ES-I3 (cell line): ENCODE data around the gene BAMBI.

ENCODE experiments used
- H3K36me3 ChIP-seq: 2 replicates; pipeline ENCODE4 v1.6.1; 2013; ENCODE audit warnings: mild to moderate bottlenecking, low read length, control low read depth, moderate library complexity; ENCODE audit not compliant: insufficient read depth
- H3K4me1 ChIP-seq: 2 replicates; pipeline ENCODE4 v1.6.1; 2013; ENCODE audit warnings: mild to moderate bottlenecking, control low read depth, low read length; ENCODE audit not compliant: insufficient read depth
- H3K9ac ChIP-seq: 2 replicates; pipeline ENCODE4 v1.6.1; 2013; ENCODE audit warnings: low read depth, mild to moderate bottlenecking, low read length, moderate library complexity
- H3K9me3 ChIP-seq: 2 replicates; pipeline ENCODE4 v1.6.1; 2013; ENCODE audit warnings: mild to moderate bottlenecking, low read length, moderate library complexity; ENCODE audit not compliant: control insufficient read depth, insufficient read depth

BAMBI gene

GRCh38 chr10:28705472-28705871 is 28.2 kb downstream of the BAMBI start:
- Histone ChIP-seq H3K9me3 (no peaks in the 10 kb centered on the region), H3K36me3 (no peaks in the 10 kb centered on the region), H3K9ac (no peak overlapping the region), H3K4me1 (no peaks in the 10 kb centered on the region)

- H3K4me1 ChIP-seq: no peaks in the 10 kb centered on the region
- no peaks in the 10 kb centered on the region for H3K36me3 ChIP-seq
- H3K9ac ChIP-seq: no peak overlapping the region
- H3K9me3 ChIP-seq: no peaks in the 10 kb centered on the region
Measured at GRCh38 chr10:28709001-28709710, 31.8 kb downstream of the BAMBI start.

GRCh38 chr10:28710202-28710886 is 33.0 kb downstream of the BAMBI start:
- H3K9me3 ChIP-seq: no peaks in the 10 kb centered on the region
- H3K9ac ChIP-seq: no peak overlapping the region
- H3K4me1 ChIP-seq: no peaks in the 10 kb centered on the region
- H3K36me3 ChIP-seq: no peaks in the 10 kb centered on the region

GRCh38 chr10:28711041-28711440 is 33.7 kb downstream of the BAMBI start:
- Histone ChIP-seq H3K9ac (no peak overlapping the region), H3K4me1 (no peaks in the 10 kb centered on the region), H3K36me3 (no peaks in the 10 kb centered on the region), H3K9me3 (no peaks in the 10 kb centered on the region)

- Histone ChIP-seq H3K36me3 (no peaks in the 10 kb centered on the region), H3K4me1 (no peaks in the 10 kb centered on the region), H3K9me3 (no peaks in the 10 kb centered on the region), H3K9ac (no peak overlapping the region)
Measured at GRCh38 chr10:28711776-28712175, 34.5 kb downstream of the BAMBI start.

- H3K4me1 ChIP-seq: no peaks in the 10 kb centered on the region
- no peaks in the 10 kb centered on the region for H3K36me3 ChIP-seq
- no peaks in the 10 kb centered on the region for H3K9me3 ChIP-seq
- H3K9ac ChIP-seq: no peak overlapping the region
Measured at GRCh38 chr10:28713626-28714352, 36.5 kb downstream of the BAMBI start.

GRCh38 chr10:28714401-28715053 is 37.2 kb downstream of the BAMBI start:
- Histone ChIP-seq H3K9ac (no peak overlapping the region), H3K9me3 (no peaks in the 10 kb centered on the region), H3K4me1 (no peaks in the 10 kb centered on the region), H3K36me3 (no peaks in the 10 kb centered on the region)

GRCh38 chr10:28715246-28715645 is 37.9 kb downstream of the BAMBI start:
- Histone ChIP-seq H3K9ac (no peak overlapping the region), H3K4me1 (no peaks in the 10 kb centered on the region), H3K36me3 (no peaks in the 10 kb centered on the region)

GRCh38 chr10:28715757-28716156 is 38.4 kb downstream of the BAMBI start:
- Histone ChIP-seq H3K9ac (no peak overlapping the region), H3K36me3 (no peaks in the 10 kb centered on the region), H3K9me3 (no peaks in the 10 kb centered on the region), H3K4me1 (no peaks in the 10 kb centered on the region)

More at GRCh38 chr10:28715246-28715645, 37.9 kb downstream of the BAMBI start:
- H3K9me3 ChIP-seq: no peaks in the 10 kb centered on the region

- no peaks in the 10 kb centered on the region for H3K36me3 ChIP-seq
- H3K9ac ChIP-seq: no peak overlapping the region
- no peaks in the 10 kb centered on the region for H3K9me3 ChIP-seq
- no peaks in the 10 kb centered on the region for H3K4me1 ChIP-seq
Measured at GRCh38 chr10:28716748-28717147, 39.4 kb downstream of the BAMBI start.

GRCh38 chr10:28717656-28718201 is 40.4 kb downstream of the BAMBI start:
- no peaks in the 10 kb centered on the region for H3K4me1 ChIP-seq
- H3K9ac ChIP-seq: no peak overlapping the region
- H3K9me3 ChIP-seq: no peaks in the 10 kb centered on the region
- H3K36me3 ChIP-seq: no peaks in the 10 kb centered on the region

GRCh38 chr10:28719789-28720436 is 42.6 kb downstream of the BAMBI start:
- Histone ChIP-seq H3K9ac (no peak overlapping the region), H3K36me3 (no peaks in the 10 kb centered on the region), H3K4me1 (no peaks in the 10 kb centered on the region), H3K9me3 (no peaks in the 10 kb centered on the region)

- H3K9me3 ChIP-seq: no peaks in the 10 kb centered on the region
- no peaks in the 10 kb centered on the region for H3K4me1 ChIP-seq
- H3K36me3 ChIP-seq: no peaks in the 10 kb centered on the region
- peak overlapping the region; percentile 69; the same call in 1 of the 2 replicates for H3K9ac ChIP-seq
Measured at GRCh38 chr10:28721318-28721951, 44.1 kb downstream of the BAMBI start.
